GM12891 (cell line): ENCODE data around the gene IRS1.

Source experiments
- PAX5 ChIP-seq: IDR thresholded peaks from 2 replicates; pipeline ENCODE4 v1.6.1; 2011; ENCODE audit warnings: low read length, moderate library complexity, mild to moderate bottlenecking; ENCODE audit not compliant: insufficient read depth, severe bottlenecking
- POLR2A ChIP-seq: IDR thresholded peaks from 2 replicates; pipeline ENCODE4 v1.6.1; 2011; ENCODE audit warnings: low read depth, low read length, control low read depth
- POLR2AphosphoS5 ChIP-seq: IDR thresholded peaks from 2 replicates; pipeline ENCODE4 v1.6.1; 2011; ENCODE audit warnings: low read depth, low read length, control low read depth
- POU2F2 ChIP-seq: IDR thresholded peaks from 2 replicates; pipeline ENCODE4 v1.6.1; 2011; ENCODE audit warnings: low read depth, mild to moderate bottlenecking, control low read depth, low read length, moderate library complexity
- SPI1 ChIP-seq: IDR thresholded peaks from 2 replicates; pipeline ENCODE4 v1.6.1; 2011; ENCODE audit warnings: low read depth, low read length, control low read depth
- TAF1 ChIP-seq: IDR thresholded peaks from 2 replicates; pipeline ENCODE4 v1.6.1; 2011; ENCODE audit warnings: low read depth, low read length, control low read depth

GRCh38 chr2:226795281-226796011, 4.2 kb downstream of the IRS1 start:
- TF ChIP-seq POLR2A (no peak), POLR2AphosphoS5 (no peak), TAF1 (no peak), POU2F2 (no peak), SPI1 (no peak), PAX5 (no peak)
